ENCODE measurements around the gene RASA3. TPM values are rescaled to one million over a fixed set of nuclear protein-coding genes. Genes with fewer than 3 reads are reported as not detected.

Gene RASA3
- total and polyA plus RNA-seq, 9 of the 15 experiments (the other 6 are each of a cell fraction or from before 2014, with no cell fraction given), result 0.72 to 25.3 (median 14.4) TPM

- no peak for TF ChIP-seq HINFP (tag; conservative IDR thresholded peaks at IDR 0.05; ENCODE audit: low read depth)
These were observed 175.9 kb downstream of the RASA3 start (continued) for GRCh38 chr13:113956571-113956970.

GRCh38 chr13:113955691-113956090, 176.7 kb downstream of the RASA3 start:
- 50% methylated on average over 6 of the region's 27 CpGs for WGBS (ENCODE audit: insufficient coverage, low coverage, missing lambda C conversion rate)
- Histone ChIP-seq H3K9me3 (replicated peaks; ENCODE audit: control insufficient read depth, insufficient read depth, low read depth, low read length) (no peaks in the 10 kb centered on the region), H3K9ac (ENCODE audit: insufficient read depth in 1 of 2, low read depth in 2 of 2, low read length in 2 of 2) (no peak overlapping the region), H3K4me2 (ENCODE audit: insufficient read depth, low read length) (no peak overlapping the region), H3K9me1 (ENCODE audit: control insufficient read depth, insufficient read depth, low read length) (no peaks in the 10 kb centered on the region), H3K4me3 (no peak overlapping the region), H3K36me3 (ENCODE audit: control insufficient read depth, insufficient read depth, low read length) (no peaks in the 10 kb centered on the region), H3K27ac (ENCODE audit: extremely low read depth, low read depth, low read length) (no peak overlapping the region), H3K79me2 (ENCODE audit: control insufficient read depth, insufficient read depth, low read length) (no peaks in the 10 kb centered on the region), H3K27me3 (ENCODE audit: control insufficient read depth in 2 of 2, insufficient read depth in 2 of 2, low read length in 2 of 2) (no peaks in the 10 kb centered on the region), H4K20me1 (replicated peaks; ENCODE audit: control insufficient read depth, insufficient read depth, low read length) (no peaks in the 10 kb centered on the region), H3K4me1 (replicated peaks in 1 of 2; ENCODE audit: control insufficient read depth in 2 of 2, insufficient read depth in 2 of 2, low read length in 2 of 2) (peaks cover 4 to 30% of the 10 kb centered on the region in 2 experiments; a peak in 4 of 5 replicates), H2AFZ (ENCODE audit: low read depth, low read length) (no peak overlapping the region)
- DNase-seq (ENCODE audit: extremely low read depth in 1 of 4, low spot score in 3 of 4), result no peak
- no peak for FAIRE-seq
- no peak for ATAC-seq
- intact Hi-C loops (cut with micrococcal nuclease), result no loop called here
- in situ Hi-C loops (cut with MboI), result no loop called here
- POLR2A ChIA-PET, result no interaction called here
- TF ChIP-seq SP1 (CRISPR knock-in tag; IDR thresholded peaks at IDR 0.05) (no peak), ZFPM2 (CRISPR knock-in tag; IDR thresholded peaks at IDR 0.05) (no peak), RBM34 (IDR thresholded peaks at IDR 0.05; ENCODE audit: borderline replicate concordance, insufficient read depth, low read length) (no peak), MYBL2 (IDR thresholded peaks at IDR 0.05; ENCODE audit: low read depth) (no peak), MYBL2 (CRISPR knock-in tag; IDR thresholded peaks at IDR 0.05; ENCODE audit: borderline replicate concordance) (no peak), U2AF1 (optimal IDR thresholded peaks at IDR 0.05; ENCODE audit: low read depth, low read length) (no peak), TARDBP (IDR thresholded peaks at IDR 0.05) (no peak), ZNF79 (CRISPR knock-in tag; IDR thresholded peaks at IDR 0.05; ENCODE audit: low read depth) (no peak), MAX (CRISPR knock-in tag; IDR thresholded peaks at IDR 0.05) (no peak)
- BruUV-seq (replicated peaks), result no TSS peak
- CTCF ChIA-PET (ENCODE audit: low intra/inter-chr PET ratio), result no interaction called here

All from K562 (cell line).